ENCODE results near the gene ALDH3A1. TPM values are rescaled to one million over a fixed set of nuclear protein-coding genes. Genes with fewer than 3 reads are reported as not detected.

The ALDH3A1 gene
- total and polyA plus RNA-seq, 3 donors from 2014 or later, result 3.2 to 5.6 (median 4.2) TPM

GRCh38 chr17:19755392-19755791 lies 7.3 kb upstream of the ALDH3A1 start:
- H3K9me3 ChIP-seq, result no peaks in the 10 kb centered on the region
- WGBS, 2 donors, result 93 to 97% methylated on average over 6 of the region's 6 CpGs
- intact Hi-C loops (cut with DNase I; ENCODE audit: low total_unique reads), result no loop called here
- no peak for DNase-seq
- H3K4me3 ChIP-seq, result no peak overlapping the region
- no peaks in the 10 kb centered on the region for H3K36me3 ChIP-seq (ENCODE audit: low read depth, missing control alignments)
- H3K27me3 ChIP-seq, result no peaks in the 10 kb centered on the region
- H3K27ac ChIP-seq, result no peak overlapping the region
- TF ChIP-seq POLR2A (IDR thresholded peaks at IDR 0.05), result no peak
- TF ChIP-seq, protein P1, sequence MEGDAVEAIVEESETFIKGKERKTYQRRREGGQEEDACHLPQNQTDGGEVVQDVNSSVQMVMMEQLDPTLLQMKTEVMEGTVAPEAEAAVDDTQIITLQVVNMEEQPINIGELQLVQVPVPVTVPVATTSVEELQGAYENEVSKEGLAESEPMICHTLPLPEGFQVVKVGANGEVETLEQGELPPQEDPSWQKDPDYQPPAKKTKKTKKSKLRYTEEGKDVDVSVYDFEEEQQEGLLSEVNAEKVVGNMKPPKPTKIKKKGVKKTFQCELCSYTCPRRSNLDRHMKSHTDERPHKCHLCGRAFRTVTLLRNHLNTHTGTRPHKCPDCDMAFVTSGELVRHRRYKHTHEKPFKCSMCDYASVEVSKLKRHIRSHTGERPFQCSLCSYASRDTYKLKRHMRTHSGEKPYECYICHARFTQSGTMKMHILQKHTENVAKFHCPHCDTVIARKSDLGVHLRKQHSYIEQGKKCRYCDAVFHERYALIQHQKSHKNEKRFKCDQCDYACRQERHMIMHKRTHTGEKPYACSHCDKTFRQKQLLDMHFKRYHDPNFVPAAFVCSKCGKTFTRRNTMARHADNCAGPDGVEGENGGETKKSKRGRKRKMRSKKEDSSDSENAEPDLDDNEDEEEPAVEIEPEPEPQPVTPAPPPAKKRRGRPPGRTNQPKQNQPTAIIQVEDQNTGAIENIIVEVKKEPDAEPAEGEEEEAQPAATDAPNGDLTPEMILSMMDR (IDR thresholded peaks at IDR 0.05), result no peak
- no peaks in the 10 kb centered on the region for H3K4me1 ChIP-seq

GRCh38 chr17:19753661-19754463 lies 5.8 kb upstream of the ALDH3A1 start:
- TF ChIP-seq, protein P1 (IDR thresholded peaks at IDR 0.05), result peak in 1 of 3 experiments; percentile 26
- TF ChIP-seq POLR2A (IDR thresholded peaks at IDR 0.05), result no peak
- Histone ChIP-seq H3K27me3 (no peaks in the 10 kb centered on the region), H3K27ac (no peak overlapping the region), H3K9me3 (no peaks in the 10 kb centered on the region), H3K4me3 (no peak overlapping the region), H3K36me3 (ENCODE audit: low read depth, missing control alignments) (no peaks in the 10 kb centered on the region), H3K4me1 (no peaks in the 10 kb centered on the region)
- no peak for DNase-seq
- intact Hi-C loops (cut with DNase I; ENCODE audit: low total_unique reads), result no loop called here
- WGBS, 2 donors, result 86 to 89% methylated on average over 12 of the region's 12 CpGs

- Histone ChIP-seq H3K4me1 (no peaks in the 10 kb centered on the region), H3K27ac (no peak overlapping the region), H3K36me3 (ENCODE audit: low read depth, missing control alignments) (no peaks in the 10 kb centered on the region), H3K9me3 (no peaks in the 10 kb centered on the region), H3K4me3 (no peak overlapping the region), H3K27me3 (no peaks in the 10 kb centered on the region)
- no peak for DNase-seq
- WGBS, 2 donors, result 69 to 83% methylated on average over 6 to 12 of the region's 12 CpGs
- TF ChIP-seq POLR2A (IDR thresholded peaks at IDR 0.05), result no peak
- TF ChIP-seq, protein P1 (IDR thresholded peaks at IDR 0.05), result no peak
- intact Hi-C loops (cut with DNase I; ENCODE audit: low total_unique reads), result no loop called here
Observed at GRCh38 chr17:19753051-19753509, 5.0 kb upstream of the ALDH3A1 start.

GRCh38 chr17:19752216-19753050 lies 4.3 kb upstream of the ALDH3A1 start:
- Histone ChIP-seq H3K4me1 (no peaks in the 10 kb centered on the region), H3K4me3 (no peak overlapping the region), H3K27ac (no peak overlapping the region), H3K9me3 (no peaks in the 10 kb centered on the region), H3K27me3 (no peaks in the 10 kb centered on the region), H3K36me3 (ENCODE audit: low read depth, missing control alignments) (no peaks in the 10 kb centered on the region)
- intact Hi-C loops (cut with DNase I; ENCODE audit: low total_unique reads), result no loop called here
- no peak for DNase-seq
- TF ChIP-seq, protein P1 (IDR thresholded peaks at IDR 0.05), result no peak
- no peak for TF ChIP-seq POLR2A (IDR thresholded peaks at IDR 0.05)
- WGBS, 2 donors, result 77 to 87% methylated on average over 9 to 15 of the region's 15 CpGs
